Omental fat pad (tissue), 4 donors: ENCODE measurements around the gene CAST. TPM values are rescaled to one million over a fixed set of nuclear protein-coding genes. Genes with fewer than 3 reads are reported as not detected.

Source experiments
- ATAC-seq: fragments of 150-250 bp; one replicate; pipeline ENCODE4 v1.9.1; 2016; ENCODE audit warnings: mild to moderate bottlenecking, moderate library complexity; ENCODE audit not compliant: low FRiP score
- DNase-seq: peaks from one replicate; pipeline ENCODE4 v3.0.0-alpha.2; 2019; ENCODE audit warnings: low spot score
- total RNA-seq, 4 donors: library from RNA; depleted of rRNA; stranded (reverse); fragments of >200 nt; gene quantifications; one replicate each; pipeline ENCODE4 v1.1.0, GENCODE V29; 2016
- TF ChIP-seq, protein P1 (sequence below), 3 donors: fragments of 450-650 bp; IDR thresholded peaks; one replicate each; pipeline ENCODE4 v1.5.1; 2016 to 2017; ENCODE audit warnings: antibody characterized with exemption in 3 of 3, mild to moderate bottlenecking in 3 of 3, moderate library complexity in 2 of 3

Gene CAST
- total RNA-seq, 4 donors from 2014 or later = 224 to 362 (median 285) TPM

GRCh38 chr5:96658272-96658671 lies 3.9 kb upstream of the CAST start:
- ATAC-seq (no peak), DNase-seq (no peak)
- TF ChIP-seq, protein P1, sequence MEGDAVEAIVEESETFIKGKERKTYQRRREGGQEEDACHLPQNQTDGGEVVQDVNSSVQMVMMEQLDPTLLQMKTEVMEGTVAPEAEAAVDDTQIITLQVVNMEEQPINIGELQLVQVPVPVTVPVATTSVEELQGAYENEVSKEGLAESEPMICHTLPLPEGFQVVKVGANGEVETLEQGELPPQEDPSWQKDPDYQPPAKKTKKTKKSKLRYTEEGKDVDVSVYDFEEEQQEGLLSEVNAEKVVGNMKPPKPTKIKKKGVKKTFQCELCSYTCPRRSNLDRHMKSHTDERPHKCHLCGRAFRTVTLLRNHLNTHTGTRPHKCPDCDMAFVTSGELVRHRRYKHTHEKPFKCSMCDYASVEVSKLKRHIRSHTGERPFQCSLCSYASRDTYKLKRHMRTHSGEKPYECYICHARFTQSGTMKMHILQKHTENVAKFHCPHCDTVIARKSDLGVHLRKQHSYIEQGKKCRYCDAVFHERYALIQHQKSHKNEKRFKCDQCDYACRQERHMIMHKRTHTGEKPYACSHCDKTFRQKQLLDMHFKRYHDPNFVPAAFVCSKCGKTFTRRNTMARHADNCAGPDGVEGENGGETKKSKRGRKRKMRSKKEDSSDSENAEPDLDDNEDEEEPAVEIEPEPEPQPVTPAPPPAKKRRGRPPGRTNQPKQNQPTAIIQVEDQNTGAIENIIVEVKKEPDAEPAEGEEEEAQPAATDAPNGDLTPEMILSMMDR (IDR thresholded peaks at IDR 0.05) = no peak

DNA sequence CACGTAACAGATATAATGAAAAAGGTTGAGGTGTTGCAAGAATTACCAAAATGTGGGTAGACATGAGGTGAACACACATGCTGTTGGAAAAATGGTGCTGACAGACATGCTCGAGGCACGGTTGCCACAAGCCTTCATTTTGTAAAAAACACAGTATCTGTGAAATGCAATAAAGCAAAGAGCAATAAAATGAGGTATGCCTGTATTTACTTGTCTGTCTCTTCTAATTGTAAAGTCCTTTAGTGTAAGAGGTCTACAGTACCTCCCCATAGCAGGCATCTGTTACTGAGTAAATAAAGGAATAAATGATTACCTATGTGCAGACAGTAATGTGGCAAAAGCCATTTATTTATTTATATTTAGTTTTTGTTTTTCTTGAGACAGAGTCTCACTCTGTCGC lies 3.0 kb upstream of the CAST start:
- ATAC-seq = no peak
- DNase-seq = no peak
- TF ChIP-seq, protein P1 (IDR thresholded peaks at IDR 0.05) = no peak

DNA sequence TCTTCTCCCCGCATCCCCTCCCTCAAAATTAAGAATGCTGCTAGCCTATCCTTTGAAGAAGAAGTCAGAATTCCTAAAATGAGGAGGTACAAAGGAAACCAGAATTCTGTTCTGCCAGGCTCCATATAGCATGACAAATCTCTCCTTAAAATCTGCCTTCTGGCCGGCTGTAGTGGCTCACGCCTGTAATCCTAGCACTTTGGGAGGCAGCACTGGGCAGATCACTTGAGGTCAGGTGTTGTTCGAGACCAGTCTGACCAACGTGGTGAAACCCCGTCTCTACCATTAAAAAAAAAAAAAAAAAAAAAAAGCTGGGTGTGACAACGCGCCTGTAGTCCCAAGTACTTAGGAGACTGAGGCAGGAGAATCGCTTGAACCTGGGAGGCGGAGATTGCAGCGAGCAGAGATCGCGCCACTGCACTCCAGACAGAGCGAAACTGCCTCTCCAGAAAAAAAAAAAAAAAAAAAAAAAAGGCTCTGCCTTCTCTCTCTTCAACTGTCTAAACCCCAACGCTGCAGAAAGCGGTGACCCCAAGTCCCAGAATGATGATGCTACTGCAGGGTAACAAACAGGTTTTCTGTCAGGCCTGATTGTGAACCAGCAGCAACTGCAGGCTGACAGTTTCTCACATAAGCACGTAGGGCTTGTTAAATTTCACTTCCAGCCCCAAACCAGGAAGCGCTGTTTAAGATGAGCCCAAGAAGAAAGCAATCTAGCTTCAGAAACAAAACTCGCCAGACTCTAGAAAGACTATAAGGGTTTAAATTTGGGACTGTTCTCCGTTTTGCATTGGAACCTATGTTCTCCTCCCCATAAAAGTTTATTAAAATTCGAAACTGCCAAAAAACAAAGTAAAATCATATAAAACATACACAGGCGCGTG lies 963 bp upstream of the CAST start:
- no peak for DNase-seq
- no peak for ATAC-seq
- TF ChIP-seq, protein P1 (IDR thresholded peaks at IDR 0.05) = no peak

DNA sequence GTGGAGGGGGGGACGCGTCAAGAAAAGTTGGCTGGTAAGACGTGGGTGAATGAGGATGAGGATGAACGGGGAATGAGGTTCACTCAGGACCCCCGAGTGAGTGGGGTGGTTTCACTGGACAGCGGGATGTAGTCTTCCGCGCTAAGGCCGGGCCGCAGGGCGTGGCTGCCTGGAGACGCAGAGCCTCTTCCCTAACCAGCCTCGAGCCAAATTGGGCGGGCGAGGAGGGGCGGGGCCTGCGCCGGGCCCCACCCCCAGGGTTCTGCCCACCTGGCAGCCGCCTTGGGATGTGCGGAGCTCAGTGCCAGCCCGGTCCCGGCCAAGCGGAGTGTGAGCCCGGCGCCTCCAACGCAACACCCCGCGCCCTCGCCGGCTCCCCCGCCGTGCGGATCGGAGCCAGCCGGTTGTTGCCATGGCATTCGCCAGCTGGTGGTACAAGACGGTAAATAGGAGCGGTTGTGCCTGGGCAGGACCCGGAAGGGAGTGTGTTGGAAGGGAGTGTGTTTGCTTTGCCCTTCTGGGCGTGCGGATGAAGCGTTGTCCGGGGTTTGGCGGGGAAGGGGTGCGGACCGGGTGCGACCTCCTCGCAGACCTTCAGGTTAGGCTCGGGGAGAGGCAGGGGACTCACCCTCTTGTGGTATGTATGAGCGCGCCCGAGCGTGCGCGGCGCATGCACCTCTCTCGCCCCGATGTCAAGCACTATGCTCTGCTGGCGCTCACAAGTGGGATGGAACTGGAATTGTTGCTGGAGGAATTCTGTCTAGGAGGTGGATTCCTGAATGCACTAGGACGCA lies 746 bp downstream of the CAST start:
- ATAC-seq (peak; percentile 95), DNase-seq (peak; percentile 74)
- TF ChIP-seq, protein P1 (IDR thresholded peaks at IDR 0.05) = no peak

- TF ChIP-seq, protein P1 (IDR thresholded peaks at IDR 0.05) = no peak
- ATAC-seq (no peak), DNase-seq (no peak)
Observed at GRCh38 chr5:96663608-96664007, 1.4 kb downstream of the CAST start.

DNA sequence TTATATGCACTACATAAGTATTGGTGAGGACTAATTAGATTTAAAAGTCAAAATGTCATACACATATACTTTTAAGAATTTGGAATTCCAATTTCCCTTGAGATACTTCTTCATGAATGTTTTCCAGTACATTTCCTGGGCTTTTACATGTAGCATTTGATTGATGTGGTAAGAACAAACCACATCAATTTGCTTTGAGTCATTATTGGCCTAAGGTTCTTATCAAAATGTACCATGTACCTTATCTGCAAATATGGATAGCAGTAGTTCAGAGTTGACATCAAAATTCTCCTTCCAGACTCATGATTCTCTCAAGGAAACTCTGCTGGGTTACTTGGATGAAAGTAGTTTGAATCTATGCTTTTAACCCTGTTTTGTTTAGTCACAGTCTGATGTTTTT lies 2.5 kb downstream of the CAST start:
- ATAC-seq = no peak
- TF ChIP-seq, protein P1 (IDR thresholded peaks at IDR 0.05) = no peak
- no peak for DNase-seq
